GM19035 (cell line): Measurements from ENCODE around the gene NGEF.

ENCODE experiments used
- ATAC-seq: cut with Tn5 transposase; IDR thresholded peaks from one replicate; pipeline ENCODE4 v1.9.1; 2021; ENCODE audit not compliant: unreplicated experiment

Gene NGEF

GRCh38 chr2:233000886-233001750 lies 11.9 kb downstream of the NGEF start:
- ATAC-seq, result no peak

GRCh38 chr2:232999354-232999753 lies 13.7 kb downstream of the NGEF start:
- no peak for ATAC-seq

- no peak for ATAC-seq
Measured at GRCh38 chr2:232998666-232998985, 14.4 kb downstream of the NGEF start.

GRCh38 chr2:232997749-232998665 lies 15.0 kb downstream of the NGEF start:
- ATAC-seq, result no peak

DNA sequence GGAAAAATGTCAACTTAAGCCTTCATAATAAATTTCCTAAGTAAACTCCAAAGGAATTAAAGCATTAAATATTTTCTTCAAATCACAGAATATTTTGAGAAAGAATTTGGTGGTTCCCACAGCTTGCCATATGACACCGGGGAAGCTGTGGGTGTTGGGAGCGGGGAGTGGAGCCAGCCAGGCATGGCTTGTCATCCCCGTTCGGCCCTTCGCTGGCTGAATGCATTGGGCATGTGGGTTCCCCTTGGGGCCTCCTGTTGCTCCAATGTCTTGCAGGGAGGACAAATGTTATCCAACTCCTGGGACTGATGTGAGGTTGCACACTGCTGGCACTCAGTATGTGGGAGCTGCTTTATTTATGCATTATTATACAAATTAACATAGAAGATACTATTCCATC lies 18.6 kb downstream of the NGEF start:
- no peak for ATAC-seq

GRCh38 chr2:232993231-232993821 lies 19.7 kb downstream of the NGEF start:
- no peak for ATAC-seq

- no peak for ATAC-seq
Measured at GRCh38 chr2:232986155-232986554, 26.9 kb downstream of the NGEF start.

- no peak for ATAC-seq
Measured at GRCh38 chr2:232984451-232985207, 28.4 kb downstream of the NGEF start.

DNA sequence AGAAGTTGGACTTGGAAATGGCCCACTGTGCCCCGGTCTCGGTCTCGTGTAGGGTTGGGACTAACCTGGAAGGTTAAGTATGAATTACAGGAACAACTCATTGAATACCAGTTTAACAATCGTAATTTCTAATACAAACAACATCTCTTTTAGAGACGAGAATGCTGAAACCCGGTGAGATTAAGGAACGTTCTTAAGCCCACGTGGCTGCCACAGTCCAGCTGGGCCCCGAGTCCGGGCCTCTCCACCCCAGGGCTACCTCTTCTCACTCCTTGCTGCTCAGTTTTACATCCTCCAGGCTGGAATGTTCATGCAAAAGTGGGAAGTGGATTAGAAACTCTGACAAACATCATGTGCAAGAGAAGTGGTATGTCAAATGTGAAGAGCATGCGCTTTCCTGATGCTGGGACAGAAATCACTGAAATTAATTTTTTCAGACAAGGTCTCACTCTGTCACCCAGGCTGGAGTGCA lies 29.4 kb downstream of the NGEF start:
- ATAC-seq, result no peak

DNA sequence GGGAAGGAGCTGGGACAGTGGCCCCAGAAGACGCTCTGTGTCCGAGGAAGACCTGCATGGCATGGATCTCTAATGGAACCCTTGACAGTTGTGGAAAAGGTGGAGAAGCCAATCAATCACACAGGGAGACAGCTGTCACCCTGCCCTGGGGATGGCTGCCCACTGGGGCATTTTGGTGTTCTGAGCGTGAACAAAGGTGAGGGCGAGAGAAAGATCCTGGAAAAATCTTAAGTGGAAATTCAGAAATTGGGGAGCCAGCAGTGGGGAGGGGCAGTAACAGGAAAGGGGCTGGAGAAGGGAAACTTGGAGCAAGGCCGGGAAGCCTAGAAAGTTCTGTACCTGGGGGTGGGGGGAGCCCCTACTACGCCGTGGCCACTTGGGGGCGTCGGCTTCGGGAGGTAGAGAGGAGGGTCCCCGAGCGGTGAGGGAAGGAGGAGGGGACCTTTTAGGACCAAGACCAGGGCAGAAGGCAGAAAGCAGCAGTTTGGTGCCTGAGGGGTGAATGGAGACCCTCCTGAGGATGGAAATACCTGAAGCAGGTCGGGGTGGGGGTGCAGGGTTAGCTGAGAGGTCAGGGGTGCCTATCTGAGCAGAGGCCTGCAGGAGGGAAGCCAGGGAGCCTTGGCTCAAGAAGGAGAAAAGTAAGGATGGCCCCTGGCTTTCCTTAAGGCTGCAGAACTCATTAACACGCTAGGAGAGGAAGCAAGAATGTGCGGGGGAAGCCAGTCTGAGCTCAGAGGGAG lies 30.0 kb downstream of the NGEF start:
- no peak for ATAC-seq

DNA sequence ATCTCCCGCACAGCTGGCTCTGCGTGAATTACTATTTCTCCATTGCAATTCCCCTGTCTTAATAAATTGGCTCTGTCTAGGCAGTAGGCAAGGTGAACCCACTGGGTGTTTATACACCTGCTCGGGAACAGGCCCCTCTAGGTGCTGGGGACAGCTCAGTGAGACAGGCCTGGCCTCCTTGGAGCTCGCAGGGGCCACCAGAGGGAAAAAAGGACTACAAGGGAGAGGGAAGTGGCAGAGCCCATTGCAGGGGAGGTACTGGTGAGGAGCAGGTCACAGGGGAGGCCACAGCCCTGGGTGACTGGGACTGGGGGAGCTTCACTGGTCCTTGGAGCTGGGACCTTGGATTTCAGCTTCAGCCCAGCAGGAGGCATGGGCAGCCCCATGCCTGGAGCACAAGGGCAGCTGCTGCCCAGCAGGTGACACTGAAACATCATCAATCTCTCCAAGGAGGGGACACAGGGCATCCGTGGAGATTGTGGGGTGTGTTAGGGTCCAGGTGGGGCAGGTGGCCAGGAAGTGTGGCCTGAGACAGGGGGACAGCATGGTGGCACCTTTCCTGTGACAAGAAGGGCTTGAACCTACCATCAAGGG lies 31.2 kb downstream of the NGEF start:
- ATAC-seq, result no peak

DNA sequence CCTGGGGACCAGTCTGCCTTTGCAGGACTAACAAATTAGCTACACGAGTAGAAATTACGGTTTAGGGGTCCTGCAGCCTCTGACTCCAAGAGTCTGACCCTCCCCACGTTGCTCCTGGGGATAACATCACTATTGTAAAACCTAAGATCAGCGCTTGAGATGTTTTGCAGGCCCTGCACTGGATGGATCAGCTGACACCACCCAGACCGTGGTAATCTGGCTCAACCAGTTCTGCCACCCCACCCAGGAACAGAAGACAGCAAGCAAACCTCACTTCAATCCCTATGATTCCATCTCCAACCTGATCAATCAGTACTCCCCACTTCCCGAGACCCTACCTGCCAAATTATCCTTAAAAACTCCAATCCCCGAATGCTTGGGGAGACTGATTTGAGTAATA lies 31.7 kb downstream of the NGEF start:
- no peak for ATAC-seq

DNA sequence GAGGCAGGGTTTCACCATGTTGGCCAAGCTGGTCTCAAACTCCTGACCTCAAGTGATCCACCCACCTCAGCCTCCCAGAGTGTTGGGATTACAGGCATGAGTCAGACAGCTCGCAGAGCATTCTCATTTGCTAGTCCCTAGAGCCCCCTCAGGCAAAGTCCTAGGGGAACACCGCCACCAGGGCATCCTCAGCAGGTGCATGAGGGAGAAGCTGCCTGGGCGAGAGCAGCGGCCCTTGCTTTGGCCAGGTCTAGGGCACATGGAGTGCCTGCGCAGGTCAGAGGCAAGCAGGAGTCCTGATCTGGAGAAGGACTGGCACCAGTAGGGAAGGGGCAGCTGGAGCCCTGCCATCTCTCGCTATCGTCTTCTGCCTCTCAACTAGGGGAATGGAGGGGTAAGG lies 32.4 kb downstream of the NGEF start:
- ATAC-seq, result no peak

GRCh38 chr2:232979871-232980461 lies 33.1 kb downstream of the NGEF start:
- no peak for ATAC-seq

- no peak for ATAC-seq
Measured at GRCh38 chr2:232977438-232977971, 35.6 kb downstream of the NGEF start.

DNA sequence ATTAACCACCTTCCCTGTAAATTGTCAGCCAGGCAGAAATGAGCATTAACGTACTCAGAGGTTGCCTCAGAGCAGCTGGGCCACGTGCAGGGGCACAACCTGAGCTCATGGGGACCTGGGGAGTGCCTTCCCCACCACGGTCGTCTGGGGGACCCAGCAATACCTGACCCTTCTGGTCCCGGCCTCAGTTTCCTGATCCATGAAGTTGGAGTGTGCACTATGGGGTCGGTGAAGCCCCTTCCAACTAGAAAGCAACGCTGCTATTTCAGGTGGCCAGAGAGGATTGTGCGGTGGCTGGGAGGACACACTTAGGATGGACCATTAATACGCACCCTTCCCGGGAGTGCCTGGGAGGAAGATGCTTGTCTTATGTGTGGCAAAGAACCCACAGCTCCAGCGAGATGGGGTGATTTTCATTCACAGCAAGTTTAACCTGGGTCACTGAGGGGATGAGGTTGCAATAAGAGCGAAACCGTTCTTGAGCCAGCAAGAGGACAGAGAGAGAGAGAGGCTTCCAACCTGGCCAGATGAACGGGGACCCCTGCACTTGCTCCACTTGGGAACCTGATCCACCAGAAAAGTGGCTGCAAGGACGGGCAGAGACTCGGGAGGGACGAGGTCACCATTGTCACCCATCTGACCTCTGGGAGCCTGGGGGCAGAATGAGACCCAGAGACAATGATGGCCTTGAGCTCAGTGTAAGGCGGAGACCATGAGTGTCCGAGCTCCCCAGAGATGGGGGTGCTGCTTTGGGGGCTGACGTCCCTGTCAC lies 36.2 kb downstream of the NGEF start:
- no peak for ATAC-seq

DNA sequence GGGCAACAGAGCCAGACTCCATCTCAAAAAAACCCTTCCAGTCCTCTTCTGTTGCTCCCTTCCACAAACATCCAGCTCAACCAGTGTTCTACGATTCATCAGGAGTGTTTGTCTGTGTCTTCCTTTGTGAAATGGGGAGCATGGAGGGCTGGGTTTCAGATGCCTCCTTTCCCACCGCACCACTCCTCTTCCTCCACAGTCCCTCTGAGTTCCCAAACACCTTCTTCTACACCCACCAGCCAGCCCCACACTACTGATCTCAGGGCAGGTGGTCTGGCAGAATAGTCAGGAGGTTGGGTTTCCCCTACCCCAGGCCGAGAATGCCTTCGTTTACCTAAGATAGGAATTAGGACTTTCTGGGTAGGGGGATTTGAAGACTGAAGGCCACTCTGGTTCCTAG lies 36.9 kb downstream of the NGEF start:
- ATAC-seq, result no peak

DNA sequence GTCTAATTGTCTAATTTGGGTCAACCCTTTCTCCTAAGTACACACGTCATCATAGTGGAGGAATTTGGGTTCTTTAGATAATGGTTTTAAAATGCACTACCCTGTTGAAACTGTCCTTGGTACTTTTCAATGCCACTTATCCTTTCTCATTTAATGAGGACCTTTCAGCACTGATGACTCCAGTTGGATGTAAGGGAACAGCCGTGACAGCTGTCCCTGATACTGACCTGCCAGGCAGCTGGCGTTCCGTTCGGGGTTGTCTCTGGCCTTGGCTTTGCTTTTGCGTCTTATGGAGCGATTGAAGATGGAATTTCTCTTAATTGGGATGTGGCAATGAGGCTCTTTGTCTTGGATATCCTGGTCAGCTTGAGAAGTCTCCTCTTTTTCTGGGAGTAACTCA lies 38.7 kb downstream of the NGEF start:
- ATAC-seq, result no peak
